H9 (cell line): Measurements from ENCODE around the gene ZNF652. TPM values are rescaled to one million over a fixed set of nuclear protein-coding genes. Genes with fewer than 3 reads are reported as not detected.
A peak's percentile ranks its signal among the peaks of the same experiment; 100 is the strongest.

Experiments
- DNase-seq: peaks from one replicate; pipeline ENCODE4 v3.0.0-alpha.2; 2017
- H2AFZ ChIP-seq: one replicate; pipeline ENCODE4 v1.6.1; 2013; ENCODE audit warnings: mild to moderate bottlenecking, low read length, control low read depth, moderate library complexity
- H2AK5ac ChIP-seq: 2 replicates; pipeline ENCODE4 v1.6.1; 2013; ENCODE audit warnings: low read length, control low read depth, mixed read lengths; ENCODE audit not compliant: insufficient read length
- H2BK120ac ChIP-seq: one replicate; pipeline ENCODE4 v1.6.1; 2013; ENCODE audit warnings: low read depth, mild to moderate bottlenecking, low read length, control low read depth, inconsistent platforms; ENCODE audit not compliant: poor library complexity, severe bottlenecking
- H2BK12ac ChIP-seq: 2 replicates; pipeline ENCODE4 v1.6.1; 2013; ENCODE audit warnings: low read length, control low read depth, mixed read lengths, low read depth; ENCODE audit not compliant: insufficient read length
- H2BK15ac ChIP-seq: 2 replicates; pipeline ENCODE4 v1.6.1; 2013; ENCODE audit warnings: low read depth, low read length, control low read depth
- H2BK20ac ChIP-seq: one replicate; pipeline ENCODE4 v1.6.1; 2013; ENCODE audit warnings: low read depth, mild to moderate bottlenecking, low read length, control low read depth, inconsistent platforms; ENCODE audit not compliant: poor library complexity, severe bottlenecking
- H2BK5ac ChIP-seq: 2 replicates; pipeline ENCODE4 v1.6.1; 2013; ENCODE audit warnings: low read length, control low read depth, mixed read lengths; ENCODE audit not compliant: insufficient read length
- H3K14ac ChIP-seq: 2 replicates; pipeline ENCODE4 v1.6.1; 2013; ENCODE audit warnings: low read length, control low read depth; ENCODE audit not compliant: insufficient read depth
- H3K18ac ChIP-seq: 2 replicates; pipeline ENCODE4 v1.6.1; 2013; ENCODE audit warnings: low read depth, mild to moderate bottlenecking, mixed read lengths, low read length, control low read depth; ENCODE audit not compliant: insufficient read length
- H3K23ac ChIP-seq: 2 replicates; pipeline ENCODE4 v1.6.1; 2013; ENCODE audit warnings: low read length, control low read depth, mixed read lengths, low read depth; ENCODE audit not compliant: insufficient read length
- H3K23me2 ChIP-seq: 2 replicates; pipeline ENCODE4 v1.6.1; 2013; ENCODE audit warnings: low read depth, mild to moderate bottlenecking, mixed read lengths, low read length, control low read depth; ENCODE audit not compliant: insufficient read length, poor library complexity, severe bottlenecking
- H3K27ac ChIP-seq: 2 replicates; pipeline ENCODE4 v1.5.1; 2013; ENCODE audit warnings: low read length, control low read depth, mixed read lengths, low read depth; ENCODE audit not compliant: insufficient read length
- H3K27me3 ChIP-seq: 2 replicates; pipeline ENCODE4 v1.6.1; 2013; ENCODE audit warnings: low read length, control low read depth, inconsistent platforms; ENCODE audit not compliant: insufficient read depth
- H3K4ac ChIP-seq: 2 replicates; pipeline ENCODE4 v1.6.1; 2013; ENCODE audit warnings: low read depth, mild to moderate bottlenecking, control low read depth, inconsistent platforms, low read length, moderate library complexity
- H3K4me1 ChIP-seq: 2 replicates; pipeline ENCODE4 v1.6.1; 2013; ENCODE audit warnings: low read length, control low read depth, inconsistent platforms; ENCODE audit not compliant: insufficient read depth
- H3K4me2 ChIP-seq: 2 replicates; pipeline ENCODE4 v1.6.1; 2013; ENCODE audit warnings: low read length, control low read depth, mixed read lengths; ENCODE audit not compliant: insufficient read length, insufficient read depth
- H3K56ac ChIP-seq: 2 replicates; pipeline ENCODE4 v1.6.1; 2013; ENCODE audit warnings: low read depth, mild to moderate bottlenecking, mixed read lengths, low read length, control low read depth; ENCODE audit not compliant: insufficient read length
- H3K79me1 ChIP-seq: 2 replicates; pipeline ENCODE4 v1.6.1; 2013; ENCODE audit warnings: low read depth, mild to moderate bottlenecking, moderate library complexity, low read length, control low read depth, inconsistent platforms; ENCODE audit not compliant: insufficient read depth, poor library complexity, severe bottlenecking
- H3K79me2 ChIP-seq: 2 replicates; pipeline ENCODE4 v1.6.1; 2013; ENCODE audit warnings: low read length, control low read depth, inconsistent platforms; ENCODE audit not compliant: insufficient read depth
- H3K9ac ChIP-seq: 2 replicates; pipeline ENCODE4 v1.6.1; 2013; ENCODE audit warnings: low read length, control low read depth, mixed read lengths; ENCODE audit not compliant: insufficient read length; ENCODE audit errors: extremely low read depth
- H3K9me3 ChIP-seq: one replicate; pipeline ENCODE4 v1.6.1; 2013; ENCODE audit warnings: low read depth, low read length, inconsistent platforms; ENCODE audit not compliant: control insufficient read depth
- H3T11ph ChIP-seq: one replicate; pipeline ENCODE4 v1.6.1; 2013; ENCODE audit warnings: mild to moderate bottlenecking, low read length, control low read depth, inconsistent platforms
- H4K20me1 ChIP-seq: one replicate; pipeline ENCODE4 v1.6.1; 2013; ENCODE audit not compliant: control insufficient read depth, insufficient read length, insufficient read depth
- H4K5ac ChIP-seq: 2 replicates; pipeline ENCODE4 v1.6.1; 2013; ENCODE audit warnings: low read depth, mild to moderate bottlenecking, mixed read lengths, low read length, control low read depth; ENCODE audit not compliant: insufficient read length
- H4K8ac ChIP-seq: replicated peaks from 2 replicates; pipeline ENCODE4 v1.6.1; 2013; ENCODE audit warnings: low read length, control low read depth, mixed read lengths, low read depth; ENCODE audit not compliant: insufficient read length
- H4K91ac ChIP-seq: 2 replicates; pipeline ENCODE4 v1.6.1; 2013; ENCODE audit warnings: low read depth, mild to moderate bottlenecking, moderate library complexity, mixed read lengths, low read length, control low read depth; ENCODE audit not compliant: insufficient read length
- H3K27ac Mint-ChIP-seq, 3 experiments: 2 replicates in 2 of 3; 3 replicates in 1 of 3; pipeline ENCODE4 v1.8.0; 2020 to 2021; ENCODE audit warnings: mixed read lengths in 3 of 3, mild to moderate bottlenecking in 1 of 3, moderate library complexity in 1 of 3
- H3K27me3 Mint-ChIP-seq: 2 replicates; pipeline ENCODE4 v1.8.0; 2021; ENCODE audit warnings: low read depth, mild to moderate bottlenecking, moderate library complexity, mixed read lengths
- H3K36me3 Mint-ChIP-seq, 3 experiments: 2 replicates in 2 of 3; 3 replicates in 1 of 3; pipeline ENCODE4 v1.8.0; 2020 to 2021; ENCODE audit warnings: low read depth in 3 of 3, mixed read lengths in 3 of 3; ENCODE audit not compliant: insufficient read depth in 1 of 3
- H3K4me1 Mint-ChIP-seq, 2 experiments: 2 replicates each; pipeline ENCODE4 v1.8.0; 2020; ENCODE audit warnings: mixed read lengths in 2 of 2
- H3K4me3 Mint-ChIP-seq, 2 experiments: 2 replicates in 1 of 2; 3 replicates in 1 of 2; pipeline ENCODE4 v1.8.0; 2020 to 2021; ENCODE audit warnings: mild to moderate bottlenecking in 2 of 2, mixed read lengths in 2 of 2, moderate library complexity in 1 of 2
- H3K9me3 Mint-ChIP-seq, 2 experiments: 2 replicates in 1 of 2; 3 replicates in 1 of 2; pipeline ENCODE4 v1.8.0; 2020; ENCODE audit warnings: mild to moderate bottlenecking in 2 of 2, mixed read lengths in 2 of 2, moderate library complexity in 1 of 2
- WGBS: extraction: QIAGEN DNeasy Blood & Tissue Kit; methylation state at CpG from one replicate; pipeline ENCODE4 v1.1.7; 2013; ENCODE audit warnings: missing lambda C conversion rate, low lambda C conversion rate, mixed read lengths; ENCODE audit not compliant: insufficient read length; ENCODE audit errors: extremely low coverage; 5-methylcytosine and 5-hydroxymethylcytosine counted together
- total RNA-seq: library from RNA; stranded (reverse); gene quantifications from 2 replicates; pipeline ENCODE4 v1.2.1, GENCODE V29; 2021
- TF ChIP-seq, protein P1 (sequence below): fragments of 200-600 bp; sonication (generic); conservative IDR thresholded peaks from 3 replicates; pipeline ENCODE4 v1.8.0; 2021; ENCODE audit warnings: antibody characterized with exemption, mild to moderate bottlenecking

ZNF652 gene
- total RNA-seq, 1 experiment from 2014 or later, result 33.6 TPM

DNA sequence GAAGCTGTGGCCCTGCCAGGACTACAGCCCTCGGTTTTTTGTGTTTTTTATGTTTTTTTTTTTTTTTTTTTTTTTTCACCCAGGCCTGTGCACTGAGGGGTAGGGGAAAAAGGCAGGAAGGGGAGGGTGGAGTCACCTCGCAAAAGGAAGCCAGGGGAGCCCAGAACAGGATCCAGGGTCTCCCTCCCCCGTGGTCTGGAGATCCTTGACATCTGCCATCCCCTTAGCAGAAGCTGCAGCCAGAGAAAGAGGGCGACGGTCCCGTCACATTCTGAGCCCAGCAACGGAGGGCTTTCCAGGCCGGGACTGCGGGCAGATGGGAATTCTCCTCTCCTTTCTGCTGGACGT is 102.4 kb downstream of the ZNF652 start:
- DNase-seq, result no peak
- Histone ChIP-seq H3K9ac (no peak overlapping the region), H3K14ac (no peak overlapping the region), H2AFZ (no peak overlapping the region), H3K23ac (no peak overlapping the region), H4K91ac (no peak overlapping the region), H3K9me3 (no peaks in the 10 kb centered on the region), H2BK5ac (no peak overlapping the region), H3K56ac (no peak overlapping the region), H2BK120ac (no peak overlapping the region), H3K27me3 (no peaks in the 10 kb centered on the region; the same call in 1 of the 2 replicates), H3K79me1 (no peaks in the 10 kb centered on the region), H2BK12ac (no peak overlapping the region), H2BK20ac (no peak overlapping the region), H4K5ac (no peak overlapping the region), H3K18ac (no peak overlapping the region), H3K23me2 (no peaks in the 10 kb centered on the region), H3K4me2 (peak overlapping the region; percentile 41), H3K4me1 (no peaks in the 10 kb centered on the region), H2BK15ac (no peak overlapping the region), H4K20me1 (no peaks in the 10 kb centered on the region), H3T11ph (no peak overlapping the region), H3K4ac (no peak overlapping the region), H2AK5ac (no peak overlapping the region), H4K8ac (no peak overlapping the region), H3K79me2 (no peaks in the 10 kb centered on the region), H3K27ac (no peak overlapping the region)
- H3K4me3 Mint-ChIP-seq, result peak overlapping the region; percentile 74 to 86
- WGBS, result no CpG with 5 or more reads among the region's 10 CpGs
- H3K27me3 Mint-ChIP-seq, result peaks cover 30% of the 10 kb centered on the region
- TF ChIP-seq, protein P1, sequence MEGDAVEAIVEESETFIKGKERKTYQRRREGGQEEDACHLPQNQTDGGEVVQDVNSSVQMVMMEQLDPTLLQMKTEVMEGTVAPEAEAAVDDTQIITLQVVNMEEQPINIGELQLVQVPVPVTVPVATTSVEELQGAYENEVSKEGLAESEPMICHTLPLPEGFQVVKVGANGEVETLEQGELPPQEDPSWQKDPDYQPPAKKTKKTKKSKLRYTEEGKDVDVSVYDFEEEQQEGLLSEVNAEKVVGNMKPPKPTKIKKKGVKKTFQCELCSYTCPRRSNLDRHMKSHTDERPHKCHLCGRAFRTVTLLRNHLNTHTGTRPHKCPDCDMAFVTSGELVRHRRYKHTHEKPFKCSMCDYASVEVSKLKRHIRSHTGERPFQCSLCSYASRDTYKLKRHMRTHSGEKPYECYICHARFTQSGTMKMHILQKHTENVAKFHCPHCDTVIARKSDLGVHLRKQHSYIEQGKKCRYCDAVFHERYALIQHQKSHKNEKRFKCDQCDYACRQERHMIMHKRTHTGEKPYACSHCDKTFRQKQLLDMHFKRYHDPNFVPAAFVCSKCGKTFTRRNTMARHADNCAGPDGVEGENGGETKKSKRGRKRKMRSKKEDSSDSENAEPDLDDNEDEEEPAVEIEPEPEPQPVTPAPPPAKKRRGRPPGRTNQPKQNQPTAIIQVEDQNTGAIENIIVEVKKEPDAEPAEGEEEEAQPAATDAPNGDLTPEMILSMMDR, result no peak
- H3K9me3 Mint-ChIP-seq, result no peaks in the 10 kb centered on the region
- no peaks in the 10 kb centered on the region for H3K36me3 Mint-ChIP-seq
- peaks cover 7 to 8% of the 10 kb centered on the region in 2 experiments for H3K4me1 Mint-ChIP-seq
- no peak overlapping the region for H3K27ac Mint-ChIP-seq
